BJ (cell line): Measurements from ENCODE around the gene LRBA. TPM values are rescaled to one million over a fixed set of nuclear protein-coding genes. Genes with fewer than 3 reads are reported as not detected.

Experiments
- CTCF ChIA-PET: fragments of 350-600 bp; formaldehyde crosslinking; extraction: SDS; loops from one replicate; lab custom pipeline; 2021; ENCODE audit warnings: antibody characterized with exemption, inconsistent platforms; lab: Yijun Ruan, JAX
- POLR2A ChIA-PET: fragments of 300-600 bp; sonication (Branson Sonifier 250); formaldehyde crosslinking; extraction: SDS; loops from one replicate; lab custom pipeline; 2021; ENCODE audit warnings: antibody characterized with exemption; lab: Charles Lee
- DNase-seq: peaks from one replicate; pipeline ENCODE4 v3.0.0-alpha.2; 2011; ENCODE audit warnings: low read depth
- H3K27me3 ChIP-seq: 2 replicates; pipeline ENCODE4 v1.6.0; 2011; ENCODE audit warnings: low read length; ENCODE audit not compliant: control insufficient read depth, insufficient read depth
- H3K36me3 ChIP-seq: 2 replicates; pipeline ENCODE4 v1.5.1; 2011; ENCODE audit warnings: low read length; ENCODE audit not compliant: control insufficient read depth, insufficient read depth
- H3K4me3 ChIP-seq: 2 replicates; pipeline ENCODE4 v1.5.1; 2011; ENCODE audit warnings: low read depth, mild to moderate bottlenecking, control low read depth, low read length
- polyA plus RNA-seq: library from polyadenylated mRNA; depleted of rRNA; stranded (reverse); fragments of >200 nt; gene quantifications from 2 replicates; pipeline ENCODE4 v1.2.3, GENCODE V29; 2011
- TF ChIP-seq, protein P1 (sequence below): IDR thresholded peaks from 2 replicates; pipeline ENCODE4 v1.5.1; 2011; ENCODE audit warnings: low read depth, mild to moderate bottlenecking, control low read depth, inconsistent platforms, low read length, moderate library complexity; ENCODE audit not compliant: insufficient read depth

Gene LRBA
- polyA plus RNA-seq, 1 experiment: 8.2 TPM

- ChIA-PET CTCF (no interaction called here), POLR2A (no interaction called here)
- Histone ChIP-seq H3K36me3 (no peaks in the 10 kb centered on the region), H3K27me3 (no peaks in the 10 kb centered on the region), H3K4me3 (no peak overlapping the region)
- DNase-seq: no peak
- TF ChIP-seq, protein P1, sequence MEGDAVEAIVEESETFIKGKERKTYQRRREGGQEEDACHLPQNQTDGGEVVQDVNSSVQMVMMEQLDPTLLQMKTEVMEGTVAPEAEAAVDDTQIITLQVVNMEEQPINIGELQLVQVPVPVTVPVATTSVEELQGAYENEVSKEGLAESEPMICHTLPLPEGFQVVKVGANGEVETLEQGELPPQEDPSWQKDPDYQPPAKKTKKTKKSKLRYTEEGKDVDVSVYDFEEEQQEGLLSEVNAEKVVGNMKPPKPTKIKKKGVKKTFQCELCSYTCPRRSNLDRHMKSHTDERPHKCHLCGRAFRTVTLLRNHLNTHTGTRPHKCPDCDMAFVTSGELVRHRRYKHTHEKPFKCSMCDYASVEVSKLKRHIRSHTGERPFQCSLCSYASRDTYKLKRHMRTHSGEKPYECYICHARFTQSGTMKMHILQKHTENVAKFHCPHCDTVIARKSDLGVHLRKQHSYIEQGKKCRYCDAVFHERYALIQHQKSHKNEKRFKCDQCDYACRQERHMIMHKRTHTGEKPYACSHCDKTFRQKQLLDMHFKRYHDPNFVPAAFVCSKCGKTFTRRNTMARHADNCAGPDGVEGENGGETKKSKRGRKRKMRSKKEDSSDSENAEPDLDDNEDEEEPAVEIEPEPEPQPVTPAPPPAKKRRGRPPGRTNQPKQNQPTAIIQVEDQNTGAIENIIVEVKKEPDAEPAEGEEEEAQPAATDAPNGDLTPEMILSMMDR: no peak
Measured at GRCh38 chr4:150794706-150795105, 220.4 kb downstream of the LRBA start.

- no peak for DNase-seq
- TF ChIP-seq, protein P1: no peak
- Histone ChIP-seq H3K36me3 (no peaks in the 10 kb centered on the region), H3K27me3 (no peaks in the 10 kb centered on the region), H3K4me3 (no peak overlapping the region)
- ChIA-PET POLR2A (no interaction called here), CTCF (no interaction called here)
Measured at GRCh38 chr4:150789864-150790263, 225.2 kb downstream of the LRBA start.

DNA sequence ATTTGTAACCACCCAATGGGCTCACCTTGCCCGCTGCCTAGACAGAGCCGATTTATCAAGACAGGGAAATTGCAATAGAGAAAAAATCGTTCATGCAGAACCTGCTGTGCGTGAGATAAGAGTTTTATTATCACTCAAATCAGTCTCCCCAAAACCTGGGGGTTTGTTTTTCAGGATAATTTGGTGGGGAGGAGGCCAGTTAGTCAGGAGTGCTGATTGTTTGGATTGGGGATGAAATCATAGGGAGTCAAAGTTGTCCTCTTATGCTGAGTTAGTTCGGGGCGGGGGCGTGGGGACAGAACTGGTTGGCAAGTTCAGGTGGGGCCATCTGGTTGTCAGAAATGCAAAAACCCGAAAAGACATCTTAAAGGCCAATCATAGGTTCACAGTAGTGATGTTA lies 230.1 kb downstream of the LRBA start:
- CTCF ChIA-PET: interaction anchor here (1.0 kb wide), 1 partner anchor 15 kb away, joined by 3 read pairs; no protein-coding TSS in a partner anchor
- TF ChIP-seq, protein P1: no peak
- H3K36me3 ChIP-seq: no peaks in the 10 kb centered on the region
- H3K27me3 ChIP-seq: no peaks in the 10 kb centered on the region
- H3K4me3 ChIP-seq: no peak overlapping the region
- POLR2A ChIA-PET: no interaction called here
- DNase-seq: no peak

GRCh38 chr4:150784305-150784704 lies 230.8 kb downstream of the LRBA start:
- DNase-seq: no peak
- Histone ChIP-seq H3K4me3 (no peak overlapping the region), H3K36me3 (no peaks in the 10 kb centered on the region), H3K27me3 (no peaks in the 10 kb centered on the region)
- TF ChIP-seq, protein P1: no peak
- CTCF ChIA-PET: interaction anchor here (1.0 kb wide), 1 partner anchor 14 kb away, joined by 3 read pairs; no protein-coding TSS in a partner anchor
- POLR2A ChIA-PET: no interaction called here

DNA sequence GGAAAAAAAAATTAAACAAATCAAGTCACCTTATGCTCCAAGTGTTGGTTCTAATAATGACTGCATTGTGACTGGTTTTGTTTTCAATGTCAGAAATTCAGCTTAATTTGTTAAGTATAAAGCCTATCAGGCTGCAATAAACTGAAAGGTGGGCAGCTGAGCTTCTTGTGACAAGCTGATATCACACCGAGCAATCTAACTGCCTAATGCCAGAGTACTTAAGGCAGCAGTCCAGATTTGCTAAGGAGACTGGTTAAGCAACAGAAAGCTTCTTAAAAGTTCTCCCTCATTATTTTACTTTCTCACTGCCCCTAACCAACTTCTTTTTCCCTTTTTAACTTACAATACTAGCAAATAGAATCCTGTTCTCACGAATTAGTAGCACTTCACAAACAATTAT lies 232.2 kb downstream of the LRBA start:
- TF ChIP-seq, protein P1: no peak
- Histone ChIP-seq H3K27me3 (no peaks in the 10 kb centered on the region), H3K4me3 (no peak overlapping the region), H3K36me3 (no peaks in the 10 kb centered on the region)
- no peak for DNase-seq
- POLR2A ChIA-PET: no interaction called here
- CTCF ChIA-PET: interaction anchor here (0.9 to 1.1 kb wide), 2 partner anchors 13 to 17 kb away, joined by 3 read pairs; no protein-coding TSS in a partner anchor
